ENCODE data around the gene SMYD3.

- TF ChIP-seq CTCF (IDR thresholded peaks at IDR 0.05; ENCODE audit: insufficient read depth, low read length, poor library complexity, severe bottlenecking) (no peak), EZH2phosphoT487 (conservative IDR thresholded peaks at IDR 0.05; ENCODE audit: low read length) (no peak)
Observed at GRCh38 chr1:246508897-246509688, 2.0 kb upstream of the SMYD3 start.
